Stimulated activated CD8-positive, alpha-beta memory T cell treated with anti-CD3 and anti-CD28 coated beads, Interleukin-15, amount 100 ng/mL, for 1 hour (primary cell): ENCODE results near the gene NDUFS8.

Source experiments
- DNase-seq: peaks from one replicate; pipeline ENCODE4 v3.0.0-alpha.2; 2020; ENCODE audit warnings: low read depth

The NDUFS8 gene

DNA sequence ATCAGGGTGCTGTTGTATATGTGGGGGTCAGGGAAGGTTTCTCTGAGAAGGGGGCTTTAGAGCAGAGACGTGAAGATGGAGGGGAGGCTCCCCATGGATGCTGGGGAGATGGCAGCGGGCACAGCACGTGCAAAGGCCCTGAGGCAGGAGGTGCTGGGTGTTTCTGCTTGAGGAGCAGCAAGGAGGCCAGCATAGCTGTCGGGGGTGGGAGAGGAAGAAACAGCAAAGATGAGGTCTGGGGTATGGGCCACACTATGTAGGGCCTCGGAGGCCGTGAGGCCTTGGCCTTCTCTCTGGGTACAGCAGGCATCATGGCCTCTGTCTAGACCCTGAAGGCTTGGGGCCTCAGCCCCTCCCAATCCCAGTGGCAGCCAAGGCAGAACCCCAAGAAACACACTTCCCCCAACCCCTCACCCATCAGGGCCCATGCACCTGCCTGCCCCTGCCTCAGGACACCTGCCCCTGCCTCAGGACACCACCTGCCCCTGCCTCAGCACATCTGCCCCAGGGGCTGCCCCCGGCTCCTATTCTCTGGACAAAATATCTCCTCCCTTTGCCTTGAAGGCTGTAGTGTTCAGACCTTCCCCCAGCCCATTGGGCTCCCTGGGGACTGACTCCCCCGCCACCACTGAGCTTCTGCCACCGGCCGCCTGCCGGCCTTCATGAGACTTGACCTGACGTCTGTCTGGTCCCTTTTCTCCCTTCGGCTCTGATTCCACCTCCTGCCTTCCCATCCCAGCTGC, 14.1 kb upstream of the NDUFS8 start:
- no peak for DNase-seq

GRCh38 chr11:68016904-68017817, 13.3 kb upstream of the NDUFS8 start:
- no peak for DNase-seq

DNA sequence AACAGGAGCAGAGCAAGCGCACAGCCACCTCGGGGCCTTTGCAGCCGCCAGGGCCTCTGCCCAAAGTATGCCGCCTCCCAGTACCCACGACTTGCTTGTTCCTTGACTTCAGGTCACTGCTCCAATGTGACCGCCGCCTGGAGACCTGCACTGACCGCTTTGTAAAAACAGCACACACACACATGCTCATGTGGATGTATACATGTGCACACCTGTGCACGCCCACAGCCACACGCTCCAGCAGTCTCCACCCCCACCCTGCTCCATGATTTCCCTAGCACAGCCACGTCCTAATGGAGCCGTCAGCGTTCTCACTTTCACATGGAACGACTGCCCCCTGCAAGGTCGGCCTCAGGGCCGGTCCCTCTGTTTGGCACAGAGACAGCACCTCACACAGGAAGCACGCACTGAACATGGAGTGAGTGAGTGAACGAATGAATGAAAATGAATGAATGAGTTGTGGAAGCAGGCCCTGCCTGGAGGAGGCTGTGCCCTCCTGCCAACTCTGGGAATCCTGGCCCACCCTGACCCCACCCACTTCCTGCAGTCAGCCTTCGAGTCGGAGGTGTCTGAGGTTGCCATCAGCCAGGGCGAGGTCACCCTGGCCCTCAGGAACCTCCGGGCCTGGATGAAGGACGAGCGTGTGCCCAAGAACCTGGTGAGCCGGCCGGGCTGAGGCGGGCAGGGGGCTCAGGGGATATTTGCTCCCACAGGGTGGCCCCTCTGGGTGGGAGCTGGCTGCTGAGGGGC, 12.3 kb upstream of the NDUFS8 start:
- DNase-seq = no peak

DNA sequence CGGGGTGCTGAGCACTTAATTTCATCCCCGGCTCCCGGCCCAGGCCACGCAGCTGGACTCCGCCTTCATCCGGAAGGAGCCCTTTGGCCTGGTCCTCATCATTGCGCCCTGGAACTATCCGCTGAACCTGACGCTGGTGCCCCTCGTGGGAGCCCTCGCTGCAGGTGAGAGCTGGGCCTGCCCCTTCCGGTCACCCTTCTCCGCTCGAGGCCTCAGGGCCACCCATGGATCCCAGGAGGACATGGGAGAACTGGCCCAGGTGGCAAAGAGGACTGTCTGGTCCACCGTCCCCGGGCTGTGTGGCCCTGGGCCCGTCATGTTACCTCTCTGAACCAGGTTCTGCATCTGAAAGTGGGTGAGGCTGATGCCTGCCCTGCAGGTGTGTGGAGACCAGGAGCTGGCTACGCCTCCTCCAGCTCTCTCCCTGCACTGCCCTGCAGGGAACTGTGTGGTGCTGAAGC, 11.7 kb upstream of the NDUFS8 start:
- no peak for DNase-seq

- no peak for DNase-seq
Measured at GRCh38 chr11:68019486-68019885, 11.0 kb upstream of the NDUFS8 start.

DNA sequence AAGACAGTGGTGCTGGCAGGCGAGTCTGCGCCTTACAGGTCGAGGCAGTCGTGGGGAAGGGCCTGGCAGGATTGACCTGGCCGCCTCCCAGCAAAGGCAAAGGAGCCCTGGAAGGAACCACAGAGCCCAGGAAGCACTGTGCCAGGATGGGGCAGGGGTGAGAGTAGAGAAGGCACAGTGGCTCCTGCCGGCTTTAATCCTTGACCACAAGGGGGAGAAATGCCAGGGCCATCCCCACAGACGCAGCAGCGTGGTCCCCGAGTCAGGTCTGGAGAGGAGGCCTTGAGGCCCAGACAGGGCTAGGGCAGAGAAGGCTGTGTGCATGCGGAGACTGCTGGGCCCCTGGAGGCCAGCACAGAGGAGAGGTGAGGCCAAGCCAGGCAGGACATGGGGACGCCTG, 9.9 kb upstream of the NDUFS8 start:
- no peak for DNase-seq

DNA sequence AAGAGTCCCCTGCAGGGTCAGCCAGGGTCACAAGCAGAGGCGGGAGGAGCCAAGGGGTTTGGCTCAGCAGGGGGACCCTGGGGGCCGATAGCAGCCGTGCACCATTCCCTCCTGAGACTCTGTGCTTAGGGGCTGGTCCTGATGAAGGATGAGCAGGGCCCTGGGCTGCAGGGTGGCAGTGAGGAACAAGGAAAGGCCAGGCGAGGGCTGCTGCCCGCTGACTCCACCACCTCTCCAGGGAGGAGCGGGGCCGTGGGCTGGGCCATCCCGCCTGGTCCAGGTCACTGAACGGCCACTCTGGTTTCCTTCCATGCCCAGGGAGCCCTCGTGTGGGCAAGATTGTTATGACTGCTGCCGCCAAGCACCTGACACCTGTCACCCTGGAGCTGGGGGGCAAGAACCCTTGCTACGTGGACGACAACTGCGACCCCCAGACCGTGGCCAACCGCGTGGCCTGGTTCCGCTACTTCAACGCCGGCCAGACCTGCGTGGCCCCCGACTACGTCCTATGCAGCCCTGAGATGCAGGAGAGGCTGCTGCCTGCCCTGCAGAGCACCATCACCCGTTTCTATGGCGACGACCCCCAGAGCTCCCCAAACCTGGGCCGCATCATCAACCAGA, 9.2 kb upstream of the NDUFS8 start:
- no peak for DNase-seq

GRCh38 chr11:68022531-68022930, 8.0 kb upstream of the NDUFS8 start:
- no peak for DNase-seq

DNA sequence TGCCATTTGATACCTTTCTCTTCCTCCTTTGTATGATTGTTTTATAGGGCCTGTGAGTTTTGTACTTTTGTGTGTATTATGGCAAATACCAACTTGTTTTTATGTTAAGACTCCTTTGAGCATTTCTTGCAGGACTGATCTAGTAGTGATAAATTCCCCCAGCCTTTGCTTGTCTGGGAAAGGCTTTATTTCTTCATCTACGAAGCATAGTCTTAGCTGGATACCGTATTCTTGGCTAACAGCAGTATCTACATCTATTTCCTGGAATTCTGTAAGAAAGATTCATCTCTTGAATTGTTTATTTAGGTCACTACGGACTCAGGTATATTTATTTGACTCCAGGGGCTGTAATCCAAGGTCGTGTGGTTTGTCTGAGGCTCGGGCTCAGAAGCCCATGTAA, 6.0 kb upstream of the NDUFS8 start:
- DNase-seq = no peak

DNA sequence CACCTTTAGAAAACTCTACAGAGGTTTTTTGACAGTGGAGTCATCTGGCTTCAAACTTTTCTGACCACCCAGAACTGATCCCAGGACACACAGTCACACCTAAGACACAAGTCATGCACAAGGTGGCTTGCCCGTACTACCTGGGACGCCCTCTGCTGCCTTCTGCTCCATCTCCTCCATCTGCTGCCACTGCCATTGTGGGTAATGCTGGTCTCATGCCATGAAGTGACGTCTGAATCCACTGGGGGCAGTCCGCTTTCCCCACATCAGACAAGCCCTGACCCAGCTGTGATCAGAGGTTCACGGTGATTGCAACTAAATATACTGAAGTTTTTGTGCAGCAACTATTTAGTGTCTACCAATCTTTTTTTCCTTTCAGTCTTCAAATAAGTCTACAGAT, 5.4 kb upstream of the NDUFS8 start:
- no peak for DNase-seq

GRCh38 chr11:68026391-68027105, 3.9 kb upstream of the NDUFS8 start:
- no peak for DNase-seq

- no peak for DNase-seq
Measured at GRCh38 chr11:68027667-68028066, 2.8 kb upstream of the NDUFS8 start.

DNA sequence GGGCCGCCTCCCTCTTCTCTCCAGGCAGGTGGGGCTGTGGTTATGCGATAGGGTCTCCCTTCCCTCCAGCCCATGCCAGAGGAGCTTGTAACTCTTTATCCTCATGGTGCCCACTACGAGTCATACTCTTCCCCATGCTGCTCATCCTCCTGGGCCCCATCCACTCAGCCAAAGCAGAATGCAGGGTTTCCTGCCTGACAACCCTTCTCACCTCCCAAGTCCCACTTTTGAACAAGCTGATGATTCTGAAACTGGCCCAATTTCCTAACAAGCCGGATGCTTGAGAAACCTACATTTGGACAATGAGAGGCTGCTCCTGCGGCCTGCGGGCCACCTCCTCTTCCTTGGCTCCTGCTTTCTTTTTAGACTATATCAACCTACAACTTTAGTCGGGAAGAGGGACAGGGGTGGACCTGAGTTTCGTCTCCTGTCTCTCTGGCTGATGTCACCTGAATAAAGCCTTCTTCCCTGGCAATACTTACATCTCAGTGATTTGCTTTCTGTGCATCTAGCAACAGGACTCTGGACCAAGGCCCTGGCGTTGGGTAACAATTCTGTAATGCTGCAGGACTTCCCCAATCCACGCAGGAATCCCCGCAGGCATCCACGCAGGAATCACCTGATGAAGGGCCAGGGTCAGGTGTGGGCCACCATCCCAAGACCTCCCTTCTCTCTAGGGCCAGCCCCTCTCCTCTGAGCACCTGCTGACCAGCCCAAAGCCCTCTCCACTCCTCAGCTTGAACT, 1.5 kb upstream of the NDUFS8 start:
- DNase-seq = no peak

DNA sequence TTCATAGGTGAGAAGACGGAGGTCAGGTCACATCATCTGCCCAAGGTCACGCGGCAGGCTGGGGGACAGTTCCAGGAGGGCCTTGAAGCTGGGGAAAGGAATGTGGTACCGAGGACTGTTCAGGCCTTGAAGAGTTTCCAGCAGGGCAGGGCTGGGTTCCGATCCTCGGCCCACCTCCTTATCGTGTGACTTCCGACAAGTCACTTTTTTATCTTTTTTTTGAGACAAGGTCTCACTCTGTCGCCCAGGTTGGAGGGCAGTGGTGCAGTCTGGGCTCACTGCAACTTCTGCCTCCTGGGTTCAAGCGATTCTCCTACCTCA, 623 bp downstream of the NDUFS8 start:
- DNase-seq = no peak

GRCh38 chr11:68032003-68032402, 1.5 kb downstream of the NDUFS8 start:
- DNase-seq = no peak

- DNase-seq = no peak
Measured at GRCh38 chr11:68032997-68033707, 2.7 kb downstream of the NDUFS8 start.

DNA sequence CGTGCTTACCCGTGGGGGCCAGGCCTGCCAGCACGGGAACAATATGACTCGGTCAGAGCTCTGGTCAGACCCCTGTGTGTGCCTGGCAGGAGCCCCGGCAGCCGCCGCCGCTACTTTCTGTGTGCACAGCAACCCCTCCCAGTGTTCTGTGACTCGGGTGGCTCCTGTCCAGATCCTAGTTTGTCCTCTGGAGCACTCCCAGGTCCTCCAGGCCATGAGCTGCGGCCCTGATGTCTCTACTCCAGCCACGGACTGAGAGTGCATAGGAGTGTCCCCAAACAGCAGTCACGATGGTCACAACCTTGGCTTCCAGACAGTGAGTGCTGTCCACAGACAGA, 3.2 kb downstream of the NDUFS8 start:
- DNase-seq = no peak

- no peak for DNase-seq
Measured at GRCh38 chr11:68035266-68035876, 4.9 kb downstream of the NDUFS8 start.

DNA sequence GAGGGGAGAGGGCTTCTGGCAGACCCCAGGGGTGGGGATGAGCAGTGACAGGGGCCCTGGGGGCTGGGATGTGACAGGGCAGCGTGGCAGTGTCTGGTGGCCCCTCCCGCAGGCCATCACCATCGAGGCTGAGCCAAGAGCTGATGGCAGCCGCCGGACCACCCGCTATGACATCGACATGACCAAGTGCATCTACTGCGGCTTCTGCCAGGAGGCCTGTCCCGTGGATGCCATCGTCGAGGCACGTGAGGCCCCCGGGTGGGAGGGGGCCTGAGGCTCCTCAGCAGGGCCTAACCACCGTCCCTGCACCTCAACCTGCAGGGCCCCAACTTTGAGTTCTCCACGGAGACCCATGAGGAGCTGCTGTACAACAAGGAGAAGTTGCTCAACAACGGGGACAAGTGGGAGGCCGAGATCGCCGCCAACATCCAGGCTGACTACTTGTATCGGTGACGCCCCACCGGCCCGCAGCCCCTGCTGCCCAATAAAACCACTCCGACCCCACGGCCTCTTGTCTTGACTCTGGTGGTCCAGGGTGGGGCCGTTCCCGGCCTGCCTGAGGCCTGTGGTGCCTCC, 5.7 kb downstream of the NDUFS8 start:
- no peak for DNase-seq
